Measurements from ENCODE around the gene AFAP1L2.

AFAP1L2 gene

GRCh38 chr10:114323023-114323422, 81.3 kb downstream of the AFAP1L2 start:
- no peak overlapping the region for H3K4me3 ChIP-seq (ENCODE audit: low read depth, low read length)
- DNase-seq (ENCODE audit: low read depth), result no peak
- no peak for TF ChIP-seq CTCF (IDR thresholded peaks at IDR 0.05; ENCODE audit: insufficient read depth, low read depth, low read length, missing control alignments)

GRCh38 chr10:114322344-114322743, 82.0 kb downstream of the AFAP1L2 start:
- no peak for TF ChIP-seq CTCF (IDR thresholded peaks at IDR 0.05; ENCODE audit: insufficient read depth, low read depth, low read length, missing control alignments)
- H3K4me3 ChIP-seq (ENCODE audit: low read depth, low read length), result no peak overlapping the region
- DNase-seq (ENCODE audit: low read depth), result no peak

- no peak overlapping the region for H3K4me3 ChIP-seq (ENCODE audit: low read depth, low read length)
- no peak for DNase-seq (ENCODE audit: low read depth)
- TF ChIP-seq CTCF (IDR thresholded peaks at IDR 0.05; ENCODE audit: insufficient read depth, low read depth, low read length, missing control alignments), result no peak
Measured at GRCh38 chr10:114320249-114321116, 83.8 kb downstream of the AFAP1L2 start.

- no peak for DNase-seq (ENCODE audit: low read depth)
Measured at GRCh38 chr10:114319406-114320248, 84.7 kb downstream of the AFAP1L2 start.

DNA sequence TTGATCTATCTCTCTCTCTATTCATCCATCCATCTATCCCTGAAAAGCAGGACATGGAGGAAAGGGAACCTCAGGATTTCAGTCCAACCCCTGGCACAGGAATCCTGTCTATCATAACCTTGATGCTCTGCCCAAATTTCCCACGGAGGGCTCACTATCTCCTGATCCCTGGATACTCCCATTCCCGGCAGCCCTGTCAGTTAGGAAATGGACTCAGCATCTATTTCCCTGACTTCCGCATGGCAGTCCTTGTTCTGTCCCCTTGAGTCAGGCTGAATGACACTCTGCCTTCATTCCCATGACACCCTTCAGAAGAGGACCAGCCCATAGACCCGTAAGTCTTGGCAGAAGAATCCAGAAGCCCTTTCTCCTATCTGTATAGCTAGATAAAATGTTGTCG, 87.6 kb downstream of the AFAP1L2 start:
- no peak overlapping the region for H3K4me3 ChIP-seq (ENCODE audit: low read depth, low read length)
- no peak for DNase-seq (ENCODE audit: low read depth)
- TF ChIP-seq CTCF (IDR thresholded peaks at IDR 0.05; ENCODE audit: insufficient read depth, low read depth, low read length, missing control alignments), result no peak

More at GRCh38 chr10:114319406-114320248, 84.7 kb downstream of the AFAP1L2 start:
- no peak for TF ChIP-seq CTCF (IDR thresholded peaks at IDR 0.05; ENCODE audit: insufficient read depth, low read depth, low read length, missing control alignments)
- no peak overlapping the region for H3K4me3 ChIP-seq (ENCODE audit: low read depth, low read length)

DNA sequence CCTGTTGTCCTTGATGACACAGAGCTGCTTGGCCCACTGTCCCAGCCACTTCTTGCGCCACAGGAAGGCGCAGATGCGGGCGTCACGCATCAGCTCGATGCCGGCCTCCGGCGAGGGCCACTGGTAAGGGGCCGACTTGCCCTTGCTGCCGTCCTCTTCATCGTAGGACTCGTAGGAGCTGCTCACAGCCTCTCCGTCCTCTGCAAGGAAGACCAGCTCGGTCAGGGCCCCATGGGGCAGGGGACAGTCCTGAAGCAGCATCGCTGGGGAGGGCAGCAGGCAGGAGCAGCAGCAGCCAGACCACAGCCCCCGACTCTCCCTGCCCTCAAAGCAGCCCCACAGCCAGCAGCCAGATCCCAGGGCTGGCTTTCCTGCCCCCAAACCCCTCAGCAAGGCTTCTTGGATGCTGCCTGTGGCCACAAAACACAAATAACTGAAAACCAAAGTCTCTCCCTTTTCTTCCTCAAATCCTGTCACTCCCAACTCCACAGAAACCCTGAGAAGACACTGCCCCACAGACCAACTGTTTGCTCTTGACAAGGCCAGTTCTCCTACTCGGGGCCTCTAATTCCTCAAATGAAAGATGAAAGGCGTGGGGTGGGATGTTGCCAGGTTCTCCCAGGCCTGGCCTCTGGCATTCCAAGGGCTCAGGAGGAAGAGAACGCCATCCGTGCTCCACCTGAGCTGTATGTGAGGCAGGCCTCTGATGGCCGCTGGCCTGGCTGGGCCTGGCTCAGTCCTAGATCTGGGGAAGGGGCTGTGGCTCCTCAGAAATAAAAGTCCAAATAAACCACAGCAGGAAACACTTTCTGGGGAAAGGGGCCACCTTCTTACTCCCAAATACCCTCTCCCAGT, 88.5 kb downstream of the AFAP1L2 start:
- no peak for DNase-seq (ENCODE audit: low read depth)
- no peak overlapping the region for H3K4me3 ChIP-seq (ENCODE audit: low read depth, low read length)
- TF ChIP-seq CTCF (IDR thresholded peaks at IDR 0.05; ENCODE audit: insufficient read depth, low read depth, low read length, missing control alignments), result no peak

All from GM12865 (cell line).